Neural cell (in vitro differentiated cells): ENCODE results near the gene FAM107B.

Source experiments
- CTCF ChIP-seq: fragments of 450-650 bp; IDR thresholded peaks from 2 replicates; pipeline ENCODE4 v1.5.1; 2014; ENCODE audit warnings: antibody characterized with exemption, mild to moderate bottlenecking, moderate library complexity; ENCODE audit not compliant: poor library complexity, severe bottlenecking
- EP300 ChIP-seq: fragments of 450-650 bp; conservative IDR thresholded peaks from 2 replicates; pipeline ENCODE4 v1.6.1; 2014; ENCODE audit warnings: antibody characterized with exemption, mild to moderate bottlenecking, moderate library complexity; ENCODE audit not compliant: poor library complexity, severe bottlenecking
- EZH2 ChIP-seq: fragments of 200-600, 300-800 bp; shearing (Covaris generic), sonication (generic); IDR thresholded peaks from 2 replicates; pipeline ENCODE4 v1.6.1; 2014; ENCODE audit warnings: antibody characterized with exemption, low read length, borderline replicate concordance, mild to moderate bottlenecking; ENCODE audit not compliant: insufficient read depth, poor library complexity, severe bottlenecking
- MXI1 ChIP-seq: fragments of 450-650 bp; conservative IDR thresholded peaks from 2 replicates; pipeline ENCODE4 v1.6.1; 2014; ENCODE audit warnings: antibody characterized with exemption, mild to moderate bottlenecking; ENCODE audit not compliant: poor library complexity, severe bottlenecking
- POLR2AphosphoS5 ChIP-seq: IDR thresholded peaks from 2 replicates; pipeline ENCODE4 v1.6.1; 2012
- RAD21 ChIP-seq: fragments of 450-650 bp; conservative IDR thresholded peaks from 2 replicates; pipeline ENCODE4 v1.6.1; 2014; ENCODE audit warnings: antibody characterized with exemption, mild to moderate bottlenecking, moderate library complexity
- REST ChIP-seq: IDR thresholded peaks from 2 replicates; pipeline ENCODE4 v1.6.1; 2012; ENCODE audit warnings: borderline replicate concordance
- SMC3 ChIP-seq: fragments of 450-650 bp; conservative IDR thresholded peaks from 2 replicates; pipeline ENCODE4 v1.6.1; 2014; ENCODE audit warnings: antibody characterized with exemption, mild to moderate bottlenecking, moderate library complexity; ENCODE audit not compliant: poor library complexity
- TAF1 ChIP-seq: IDR thresholded peaks from 2 replicates; pipeline ENCODE4 v1.6.1; 2012; ENCODE audit warnings: low read depth

GRCh38 chr10:14554491-14555205, 220.0 kb downstream of the FAM107B start:
- TF ChIP-seq CTCF (no peak), SMC3 (no peak), RAD21 (no peak), TAF1 (no peak), EZH2 (no peak), REST (no peak), POLR2AphosphoS5 (no peak), EP300 (no peak), MXI1 (no peak)
